ENCODE data around the gene FAM20B. TPM values are rescaled to one million over a fixed set of nuclear protein-coding genes. Genes with fewer than 3 reads are reported as not detected.
A peak's percentile ranks its signal among the peaks of the same experiment; 100 is the strongest.

Gene FAM20B
- total and polyA plus RNA-seq, 2 of the 13 experiments (the other 11 are each of a cell fraction or from before 2014, with no cell fraction given), result 13.8 to 26.9 TPM

GRCh38 chr1:179104611-179105250 lies 79.0 kb downstream of the FAM20B start (continued):
- TF ChIP-seq HOXD1 (CRISPR knock-in tag; IDR thresholded peaks at IDR 0.05) (no peak), ZC3H13 (CRISPR knock-in tag; IDR thresholded peaks at IDR 0.05) (no peak), CEBPZ (IDR thresholded peaks at IDR 0.05; ENCODE audit: low read length) (no peak), MEIS1 (CRISPR knock-in tag; IDR thresholded peaks at IDR 0.05; ENCODE audit: borderline replicate concordance) (peak; percentile 95; the same call in 1 of the 2 replicates), ZNF670 (CRISPR knock-in tag; IDR thresholded peaks at IDR 0.05; ENCODE audit: borderline replicate concordance) (peak; percentile 88), HES4 (CRISPR knock-in tag; IDR thresholded peaks at IDR 0.05; ENCODE audit: borderline replicate concordance) (no peak), ZSCAN12 (CRISPR knock-in tag; IDR thresholded peaks at IDR 0.05) (no peak), KMT2B (CRISPR knock-in tag; IDR thresholded peaks at IDR 0.05) (no peak), ZNF432 (CRISPR knock-in tag; IDR thresholded peaks at IDR 0.05; ENCODE audit: borderline replicate concordance) (no peak), KDM6A (CRISPR knock-in tag; IDR thresholded peaks at IDR 0.05; ENCODE audit: low read depth) (peak; percentile 94), ZNF543 (CRISPR knock-in tag; IDR thresholded peaks at IDR 0.05) (no peak), BHLHE40 (IDR thresholded peaks at IDR 0.05; ENCODE audit: low read length) (0 out of 2 replicates have a peak, but pooled peaks have one; percentile 8), GTF2F1 (IDR thresholded peaks at IDR 0.05; ENCODE audit: low read length) (no peak), ZNF326 (CRISPR knock-in tag; IDR thresholded peaks at IDR 0.05; ENCODE audit: borderline replicate concordance) (no peak), IRF9 (CRISPR knock-in tag; IDR thresholded peaks at IDR 0.05; ENCODE audit: borderline replicate concordance) (no peak), POLR2AphosphoS5 (IDR thresholded peaks at IDR 0.05; ENCODE audit: low read depth, low read length) (0 out of 2 replicates have a peak, but pooled peaks have one; percentile 34), ZNF644 (CRISPR knock-in tag; IDR thresholded peaks at IDR 0.05; ENCODE audit: low read depth) (peak; percentile 67), XRCC5 (optimal IDR thresholded peaks at IDR 0.05; ENCODE audit: low read length) (no peak), RBFOX2 (IDR thresholded peaks at IDR 0.05; ENCODE audit: low read depth, low read length) (no peak), FIP1L1 (IDR thresholded peaks at IDR 0.05; ENCODE audit: borderline replicate concordance, insufficient read depth, low read depth, low read length) (no peak), ZBTB26 (CRISPR knock-in tag; IDR thresholded peaks at IDR 0.05; ENCODE audit: borderline replicate concordance) (peak; percentile 80; the same call in 1 of the 2 replicates), HNF4G (IDR thresholded peaks at IDR 0.05; ENCODE audit: borderline replicate concordance, low read depth, low read length) (peak; percentile 89), HNF4G (CRISPR knock-in tag; IDR thresholded peaks at IDR 0.05; ENCODE audit: borderline replicate concordance, low read depth) (peak; percentile 86; the same call in 1 of the 2 replicates), ZNF337 (CRISPR knock-in tag; IDR thresholded peaks at IDR 0.05; ENCODE audit: borderline replicate concordance, low read depth) (no peak), ZNF33B (CRISPR knock-in tag; IDR thresholded peaks at IDR 0.05) (no peak), ZMAT3 (CRISPR knock-in tag; conservative IDR thresholded peaks at IDR 0.05) (no peak), MEF2D (CRISPR knock-in tag; IDR thresholded peaks at IDR 0.05) (peak; percentile 83)
